Erythroblast (primary cell): ENCODE measurements around the gene FLT3.

Experiments used
- GATA1 ChIP-seq: IDR thresholded peaks from 2 replicates; pipeline ENCODE4 v1.6.1; 2011; ENCODE audit warnings: low read depth, mild to moderate bottlenecking, control low read depth, low read length, moderate library complexity
- POLR2A ChIP-seq: IDR thresholded peaks from 2 replicates; pipeline ENCODE4 v1.6.1; 2011; ENCODE audit warnings: mild to moderate bottlenecking, low read length

DNA sequence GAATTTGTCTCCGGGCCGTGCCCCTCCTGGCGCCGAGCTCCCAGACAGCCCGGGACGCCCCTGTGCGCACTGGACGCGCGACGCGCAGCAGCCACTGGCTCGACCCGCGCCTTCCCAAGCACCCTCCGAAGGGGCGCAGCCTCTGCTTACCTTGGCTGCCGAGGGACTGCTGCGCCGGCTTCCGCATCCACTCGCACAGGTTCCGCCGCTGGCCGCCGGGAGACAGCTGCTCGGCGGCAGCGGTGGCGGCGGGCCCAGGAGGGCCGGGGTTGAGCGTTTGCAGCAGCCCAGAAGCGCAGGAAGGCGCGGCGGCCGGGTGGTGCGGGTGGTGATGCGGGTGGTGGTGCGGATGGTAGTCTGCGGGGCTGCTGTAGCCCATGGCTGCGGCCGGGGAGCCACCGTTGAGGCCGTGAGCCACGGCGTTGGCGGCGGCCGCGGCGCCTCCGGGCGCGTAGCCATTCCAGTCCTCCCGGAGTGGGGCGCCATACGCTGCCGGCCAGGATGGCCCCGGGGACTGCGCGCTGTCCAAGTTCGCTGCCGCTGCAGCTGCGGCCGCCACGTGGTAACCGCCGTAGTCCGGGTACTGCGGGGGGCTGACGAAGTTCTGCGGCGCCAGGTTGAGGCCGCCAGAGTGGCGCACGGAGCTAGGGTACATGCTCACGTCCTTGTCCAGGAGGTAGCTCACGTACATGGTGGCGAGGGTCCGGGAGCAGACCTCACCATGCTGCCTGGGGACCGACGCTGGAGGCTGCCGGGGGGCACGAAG lies 131.9 kb downstream of the FLT3 start:
- TF ChIP-seq POLR2A (no peak), GATA1 (no peak)
